ENCODE measurements around the gene SLC9A9.

The SLC9A9 gene

GRCh38 chr3:143763564-143764162 is 84.6 kb downstream of the SLC9A9 start:
- no peak for DNase-seq (ENCODE audit: low read depth in 1 of 2, low spot score in 1 of 2)

DNA sequence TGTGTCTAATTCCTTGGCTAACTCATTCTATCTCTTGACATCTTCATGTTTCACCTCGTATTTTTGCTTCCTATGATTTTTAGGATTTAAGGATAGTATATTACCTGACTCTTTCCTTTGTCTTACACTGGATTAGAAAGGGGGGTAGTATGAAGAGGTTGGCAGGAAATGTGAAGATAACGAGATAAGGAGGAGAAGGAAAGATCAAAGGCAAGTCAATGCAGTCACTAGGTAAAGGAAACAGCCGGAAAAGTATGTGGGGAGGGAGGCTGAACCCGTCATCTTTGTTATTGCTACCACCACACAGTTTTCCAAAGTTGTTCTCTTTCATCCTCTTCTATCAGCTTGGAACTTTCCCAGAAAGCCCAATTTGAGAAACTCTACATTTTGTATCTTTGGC is 90.6 kb downstream of the SLC9A9 start:
- DNase-seq (ENCODE audit: low read depth in 1 of 2, low spot score in 1 of 2), result no peak

GRCh38 chr3:143755978-143756377 is 92.3 kb downstream of the SLC9A9 start:
- DNase-seq (ENCODE audit: low read depth in 1 of 2, low spot score in 1 of 2), result no peak

GRCh38 chr3:143754090-143754489 is 94.2 kb downstream of the SLC9A9 start:
- DNase-seq (ENCODE audit: low read depth in 1 of 2, low spot score in 1 of 2), result no peak

GRCh38 chr3:143753456-143753855 is 94.8 kb downstream of the SLC9A9 start:
- DNase-seq (ENCODE audit: low read depth in 1 of 2, low spot score in 1 of 2), result no peak

DNA sequence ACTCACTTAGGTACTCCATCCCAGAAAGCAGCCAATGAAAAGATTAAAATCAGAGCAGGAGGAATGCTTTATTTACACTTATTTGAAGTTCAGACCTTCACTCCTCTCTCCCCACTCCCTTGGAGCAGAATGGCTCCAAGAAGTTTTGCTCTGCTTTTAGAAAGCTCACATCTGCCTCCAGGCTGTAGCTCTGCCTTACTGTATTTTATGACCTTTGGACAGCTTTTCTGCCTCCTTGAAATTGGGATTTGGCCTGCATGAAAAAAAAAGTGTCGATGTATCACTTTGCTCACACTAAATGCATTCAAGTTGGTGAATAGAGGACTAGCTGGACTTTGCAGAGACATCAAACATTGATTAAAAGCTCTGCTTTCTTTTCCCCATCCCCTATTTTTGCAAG is 95.3 kb downstream of the SLC9A9 start:
- no peak for DNase-seq (ENCODE audit: low read depth in 1 of 2, low spot score in 1 of 2)

DNA sequence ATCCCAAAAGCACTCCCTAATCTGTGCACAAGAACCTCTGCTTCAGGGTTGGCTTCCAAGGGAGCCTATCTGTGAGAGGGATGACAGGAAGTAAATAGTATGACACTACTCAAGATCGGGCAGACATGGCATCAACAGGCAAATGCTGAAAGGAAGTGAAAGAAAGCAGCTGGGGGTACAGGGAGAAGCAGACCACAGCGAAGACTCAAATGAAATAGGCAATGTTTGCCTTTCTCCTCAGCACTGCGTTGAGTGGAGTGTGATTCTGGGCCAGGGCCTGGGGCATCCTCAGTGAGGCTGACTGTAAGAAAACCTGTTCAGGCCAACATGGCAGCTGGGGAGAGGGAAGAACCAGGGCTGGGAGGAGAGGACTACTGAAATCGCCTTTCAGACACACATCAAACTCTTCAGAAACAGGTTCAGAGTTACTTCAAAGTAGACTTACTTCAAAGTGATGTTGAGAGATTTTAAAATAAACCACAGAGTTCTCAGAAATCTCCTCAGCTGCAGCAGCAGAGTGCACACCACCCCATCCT is 96.6 kb downstream of the SLC9A9 start:
- peak in 1 of 2 donors; percentile 4 for DNase-seq (ENCODE audit: low read depth in 1 of 2, low spot score in 1 of 2)

DNA sequence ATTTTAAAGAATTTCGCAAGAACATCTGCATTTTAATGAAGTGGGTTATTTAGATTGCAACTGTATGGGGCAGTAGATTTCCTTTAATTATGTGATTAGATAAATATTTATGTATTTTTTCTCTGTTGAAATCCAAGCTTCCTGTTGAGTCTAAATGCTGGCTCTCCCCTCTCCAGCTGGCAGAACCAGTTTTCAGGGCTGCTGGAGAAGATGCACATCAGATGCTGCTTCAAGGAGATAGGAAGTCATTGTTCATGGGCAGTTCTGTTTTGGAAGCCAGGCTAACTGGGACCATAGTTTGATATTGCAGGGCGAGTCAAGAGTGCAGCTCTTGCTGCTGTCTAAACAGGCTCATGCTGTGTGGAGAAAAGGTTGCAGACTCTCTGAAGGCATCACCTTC is 97.4 kb downstream of the SLC9A9 start:
- DNase-seq (ENCODE audit: low read depth in 1 of 2, low spot score in 1 of 2), result no peak

DNA sequence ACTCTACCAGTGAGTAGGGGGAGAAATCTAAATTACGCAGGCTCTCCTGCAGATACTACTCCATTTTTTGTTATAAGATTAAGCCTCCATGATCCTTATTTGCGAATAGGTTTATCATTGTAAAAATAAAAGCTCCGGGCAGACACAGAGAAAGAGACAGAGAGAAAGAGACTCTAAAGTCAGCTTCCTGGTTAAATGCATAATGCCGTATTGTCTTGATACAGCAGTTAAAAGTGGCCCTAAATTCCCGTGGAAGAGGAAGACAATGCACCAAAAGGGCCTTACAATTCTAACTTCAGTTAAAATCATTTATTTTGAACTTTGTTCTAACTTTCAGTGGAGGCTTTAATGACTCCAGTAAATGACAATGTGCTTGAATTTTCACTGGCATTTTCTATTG is 98.3 kb downstream of the SLC9A9 start:
- no peak for DNase-seq (ENCODE audit: low read depth in 1 of 2, low spot score in 1 of 2)

DNA sequence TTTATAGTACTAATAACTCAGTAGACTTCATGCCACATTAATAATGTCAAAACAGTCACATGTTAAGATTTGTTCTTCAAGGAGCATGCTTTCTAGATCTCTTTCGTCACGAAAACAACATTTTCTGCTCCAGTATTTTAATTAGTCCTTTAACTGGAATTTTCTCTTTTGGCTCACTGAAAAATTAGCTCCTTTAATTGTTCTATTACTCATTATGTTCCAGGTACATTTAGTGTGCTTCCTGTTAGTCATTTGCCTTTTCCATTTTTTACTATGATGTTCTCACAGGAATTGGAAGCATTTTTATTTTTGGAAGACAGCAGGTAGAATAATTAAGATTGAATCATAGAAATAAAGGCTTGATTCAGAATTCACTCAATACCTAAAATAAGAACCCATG is 111.2 kb downstream of the SLC9A9 start:
- no peak for DNase-seq (ENCODE audit: low read depth in 1 of 2, low spot score in 1 of 2)

GRCh38 chr3:143736205-143736997 is 111.9 kb downstream of the SLC9A9 start:
- no peak for DNase-seq (ENCODE audit: low read depth in 1 of 2, low spot score in 1 of 2)

DNA sequence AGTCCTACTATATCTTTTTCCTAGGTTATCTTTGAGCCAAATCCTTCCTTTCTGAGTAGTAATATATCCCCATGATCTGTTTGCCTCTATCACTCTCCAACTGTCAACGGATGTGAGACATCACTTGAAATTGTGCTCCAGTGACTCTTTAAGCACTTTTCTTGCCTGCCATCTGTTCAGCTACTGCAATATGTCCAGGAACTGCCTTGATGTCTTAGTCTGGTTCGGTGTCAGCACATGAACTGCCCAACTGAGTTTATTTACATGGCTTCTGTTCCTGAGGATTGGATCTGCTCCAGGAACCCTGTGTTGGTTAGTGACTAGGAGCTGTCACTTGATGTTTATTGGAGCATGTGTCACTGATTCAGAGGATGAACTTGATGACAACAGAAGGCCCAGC is 116.5 kb downstream of the SLC9A9 start:
- DNase-seq (ENCODE audit: low read depth in 1 of 2, low spot score in 1 of 2), result no peak

DNA sequence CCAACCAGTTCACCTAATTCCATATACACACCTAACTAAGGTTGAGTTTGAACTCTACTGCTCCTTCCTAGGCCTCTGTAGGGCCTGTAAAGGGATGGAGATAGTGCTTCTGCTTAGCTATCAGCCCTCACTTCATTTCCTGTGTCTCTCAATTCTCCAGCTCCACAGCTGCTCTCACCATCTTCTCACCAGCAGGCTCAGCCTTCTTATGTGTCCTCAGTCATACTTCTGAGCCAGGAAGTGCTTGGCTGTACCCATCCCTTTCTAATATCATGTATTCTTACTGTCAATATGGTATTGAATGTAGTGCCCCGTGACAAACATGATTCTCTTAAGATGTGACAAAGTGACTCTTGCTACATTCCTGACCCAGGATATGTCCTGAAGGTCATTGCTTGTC is 116.9 kb downstream of the SLC9A9 start:
- DNase-seq (ENCODE audit: low read depth in 1 of 2, low spot score in 1 of 2), result no peak

- DNase-seq (ENCODE audit: low read depth in 1 of 2, low spot score in 1 of 2), result no peak
These were observed 120.9 kb downstream of the SLC9A9 start for GRCh38 chr3:143727391-143727790.

DNA sequence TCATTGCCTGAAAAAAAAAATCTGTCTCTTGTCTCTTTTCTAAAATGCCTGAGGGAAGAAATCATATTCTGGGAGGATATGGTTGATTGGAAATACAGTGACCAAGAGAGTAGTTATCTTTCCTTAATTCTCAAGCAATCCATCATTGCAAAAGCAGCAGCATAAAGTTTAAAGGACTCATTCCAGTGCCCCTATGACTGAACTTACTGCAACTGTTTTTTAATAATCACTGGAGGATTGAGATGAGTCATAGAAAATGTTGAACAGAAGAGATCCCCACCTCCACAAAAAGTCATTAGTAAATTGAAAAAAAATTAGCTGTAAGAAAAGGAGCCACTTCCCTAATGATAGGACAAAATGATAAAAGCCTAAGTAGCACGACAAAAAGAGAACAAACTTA is 121.5 kb downstream of the SLC9A9 start:
- no peak for DNase-seq (ENCODE audit: low read depth in 1 of 2, low spot score in 1 of 2)

- no peak for DNase-seq (ENCODE audit: low read depth in 1 of 2, low spot score in 1 of 2)
These were observed 127.9 kb downstream of the SLC9A9 start for GRCh38 chr3:143720381-143720780.

- DNase-seq (ENCODE audit: low read depth in 1 of 2, low spot score in 1 of 2), result no peak
These were observed 129.8 kb downstream of the SLC9A9 start for GRCh38 chr3:143718463-143718862.

- DNase-seq (ENCODE audit: low read depth in 1 of 2, low spot score in 1 of 2), result no peak
These were observed 131.5 kb downstream of the SLC9A9 start for GRCh38 chr3:143716731-143717130.

GRCh38 chr3:143712522-143712921 is 135.7 kb downstream of the SLC9A9 start:
- DNase-seq (ENCODE audit: low read depth in 1 of 2, low spot score in 1 of 2), result no peak

GRCh38 chr3:143707848-143708247 is 140.4 kb downstream of the SLC9A9 start:
- DNase-seq (ENCODE audit: low read depth in 1 of 2, low spot score in 1 of 2), result no peak

DNA sequence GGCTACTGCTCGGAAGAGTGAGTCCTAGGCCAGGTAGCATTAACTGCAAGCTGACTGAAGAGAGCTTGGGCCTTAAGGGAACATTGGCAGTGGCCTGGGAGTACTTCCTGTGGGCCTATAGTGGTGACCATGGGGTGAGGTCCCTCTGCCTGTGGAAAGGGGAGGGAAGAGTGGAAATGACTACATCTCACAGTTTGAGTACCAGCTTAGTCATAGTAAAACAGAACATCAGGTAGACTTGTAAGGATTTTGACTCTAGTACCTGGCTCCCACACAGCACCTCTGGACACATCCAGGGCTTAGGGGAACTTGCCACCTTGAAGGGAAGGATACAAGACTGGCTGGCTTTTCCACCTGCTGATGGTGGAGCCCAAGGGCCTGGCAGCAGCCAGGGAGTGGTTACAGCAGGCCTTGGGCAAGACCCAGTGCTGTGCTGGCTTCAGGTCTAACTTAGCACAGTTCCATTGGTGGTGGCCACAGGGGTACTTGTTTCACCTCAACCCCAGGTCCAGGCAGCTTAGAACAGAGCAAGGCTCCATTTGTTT is 147.8 kb downstream of the SLC9A9 start:
- no peak for DNase-seq (ENCODE audit: low read depth in 1 of 2, low spot score in 1 of 2)

DNA sequence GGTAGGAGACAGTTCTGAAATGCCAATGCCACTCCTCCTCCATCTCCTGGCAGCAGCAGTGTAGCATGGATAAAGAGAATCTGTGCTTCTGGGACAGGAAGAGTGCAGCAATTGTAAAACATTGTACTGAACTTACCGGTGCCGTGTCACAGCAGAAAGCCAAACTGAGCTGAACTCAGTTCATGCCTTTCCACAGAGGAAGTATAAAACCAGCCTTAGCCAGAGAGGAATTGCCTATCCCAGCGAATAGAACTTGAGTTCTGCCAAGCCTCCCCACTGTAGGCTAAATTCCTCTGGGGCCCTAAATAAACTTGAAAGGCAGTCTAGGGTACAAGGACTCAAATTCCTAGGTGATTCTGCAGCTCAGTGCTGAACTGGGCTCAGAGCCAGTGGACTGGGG is 148.8 kb downstream of the SLC9A9 start:
- no peak for DNase-seq (ENCODE audit: low read depth in 1 of 2, low spot score in 1 of 2)
